Activated CD4-positive, alpha-beta T cell treated with anti-CD3 and anti-CD28 coated beads for 36 hours (primary cell): ENCODE measurements around the gene RNF141. TPM values are rescaled to one million over a fixed set of nuclear protein-coding genes. Genes with fewer than 3 reads are reported as not detected.

ENCODE experiments used
- ATAC-seq: fragments of 200-7000 bp; cut with Tn5 transposase; one replicate; pipeline ENCODE4 v1.10.0; 2021; ENCODE audit warnings: mild to moderate bottlenecking, moderate library complexity
- CTCF ChIA-PET: fragments of 350-600 bp; sonication (Branson Sonifier 250); formaldehyde crosslinking; loops from one replicate; lab custom pipeline; 2021; ENCODE audit warnings: antibody characterized with exemption; lab: Charles Lee
- POLR2A ChIA-PET: fragments of 350-600 bp; sonication (Branson Sonifier 250); formaldehyde crosslinking; loops from one replicate; lab custom pipeline; 2021; ENCODE audit warnings: antibody characterized with exemption, inconsistent platforms; lab: Charles Lee
- DNase-seq: peaks from one replicate; pipeline ENCODE4 v3.0.0-alpha.2; 2020
- H3K27ac Mint-ChIP-seq: one replicate; pipeline ENCODE4 v1.8.0; 2021; ENCODE audit warnings: mixed read lengths
- H3K27me3 Mint-ChIP-seq: one replicate; pipeline ENCODE4 v1.8.0; 2021; ENCODE audit warnings: mixed read lengths
- H3K36me3 Mint-ChIP-seq: one replicate; pipeline ENCODE4 v1.8.0; 2021; ENCODE audit warnings: low read depth, mixed read lengths
- H3K4me1 Mint-ChIP-seq: one replicate; pipeline ENCODE4 v1.8.0; 2021; ENCODE audit warnings: mixed read lengths
- H3K4me3 Mint-ChIP-seq: one replicate; pipeline ENCODE4 v1.8.0; 2021; ENCODE audit warnings: mild to moderate bottlenecking, moderate library complexity, mixed read lengths
- H3K9me3 Mint-ChIP-seq: one replicate; pipeline ENCODE4 v1.8.0; 2021; ENCODE audit warnings: low read depth, mixed read lengths
- intact Hi-C, 2 experiments: fragments of 100-400 bp; cut with DNase I in 1 of 2; cut with micrococcal nuclease in 1 of 2; formaldehyde crosslinking; loops; one replicate each; pipeline versions ENCODE4 v1.14.2 to v1.15.1; 2022 to 2024; cut with DNase I, micrococcal nuclease
- total RNA-seq, 2 experiments: library from RNA; stranded (reverse); gene quantifications; one replicate each; pipeline ENCODE4 v1.2.3, GENCODE V29; 2021

The RNF141 gene
- total RNA-seq, 2 experiments from 2014 or later = 12.5 to 17.8 TPM

DNA sequence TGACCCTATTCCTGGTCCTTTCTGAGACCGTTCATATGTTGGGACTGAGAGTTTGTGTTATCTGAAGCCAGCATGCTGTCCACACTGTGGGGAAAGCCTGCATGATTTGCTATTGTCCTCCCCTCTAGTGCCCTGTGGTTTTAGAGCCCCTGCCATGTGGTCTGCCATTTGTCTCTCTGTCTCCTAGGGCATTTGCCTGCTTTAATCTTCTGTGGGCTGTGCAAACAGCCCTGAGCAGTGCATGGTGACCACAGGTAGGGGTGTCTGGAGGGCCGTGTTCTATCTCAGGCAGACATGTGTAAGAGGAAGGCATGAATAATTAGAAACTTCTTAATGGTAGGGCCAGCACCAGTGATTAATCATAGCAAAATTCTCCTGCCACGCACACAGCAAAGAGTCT lies 62.9 kb downstream of the RNF141 start:
- peaks cover 7% of the 10 kb centered on the region for H3K4me1 Mint-ChIP-seq
- no peak for ATAC-seq
- ChIA-PET CTCF (interaction anchor here (0.6 kb wide), 1 partner anchor 31 kb away, joined by 3 read pairs; no protein-coding TSS in a partner anchor), POLR2A (no interaction called here)
- H3K4me3 Mint-ChIP-seq = no peak overlapping the region
- no peak overlapping the region for H3K27ac Mint-ChIP-seq
- intact Hi-C loops = no loop called here
- no peaks in the 10 kb centered on the region for H3K9me3 Mint-ChIP-seq
- DNase-seq = no peak
- peaks cover 24% of the 10 kb centered on the region for H3K36me3 Mint-ChIP-seq
- no peaks in the 10 kb centered on the region for H3K27me3 Mint-ChIP-seq

DNA sequence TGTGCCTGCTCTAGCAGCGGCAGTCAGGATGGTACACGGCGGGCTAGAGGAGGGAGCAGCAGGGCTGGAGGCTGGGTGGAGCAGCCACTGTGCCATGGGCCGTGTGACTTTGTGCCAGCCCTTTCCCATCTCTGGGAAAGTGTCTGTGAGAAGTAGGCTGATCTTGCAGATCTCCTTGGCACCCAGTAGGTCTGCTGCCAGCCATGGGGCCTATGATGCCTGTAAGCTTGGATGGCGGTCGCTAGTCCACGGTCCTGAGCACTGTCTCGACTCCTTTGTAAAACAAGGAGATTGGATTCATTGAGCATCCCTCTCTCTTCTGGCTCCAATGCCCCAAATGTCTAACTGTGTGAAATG lies 63.3 kb downstream of the RNF141 start:
- Mint-ChIP-seq H3K36me3 (peaks cover 24% of the 10 kb centered on the region), H3K4me3 (no peak overlapping the region), H3K9me3 (no peaks in the 10 kb centered on the region), H3K27ac (no peak overlapping the region), H3K27me3 (no peaks in the 10 kb centered on the region), H3K4me1 (peaks cover 7% of the 10 kb centered on the region)
- DNase-seq (no peak), ATAC-seq (no peak)
- POLR2A ChIA-PET = interaction anchor here (1.1 kb wide), 1 partner anchor 19 kb away, joined by 3 read pairs; no protein-coding TSS in a partner anchor
- intact Hi-C loops = no loop called here
- CTCF ChIA-PET = interaction anchor here (0.5 to 0.6 kb wide), 2 partner anchors 32 to 63 kb away, joined by 3 read pairs; partner anchors contain the start of gene RNF141

DNA sequence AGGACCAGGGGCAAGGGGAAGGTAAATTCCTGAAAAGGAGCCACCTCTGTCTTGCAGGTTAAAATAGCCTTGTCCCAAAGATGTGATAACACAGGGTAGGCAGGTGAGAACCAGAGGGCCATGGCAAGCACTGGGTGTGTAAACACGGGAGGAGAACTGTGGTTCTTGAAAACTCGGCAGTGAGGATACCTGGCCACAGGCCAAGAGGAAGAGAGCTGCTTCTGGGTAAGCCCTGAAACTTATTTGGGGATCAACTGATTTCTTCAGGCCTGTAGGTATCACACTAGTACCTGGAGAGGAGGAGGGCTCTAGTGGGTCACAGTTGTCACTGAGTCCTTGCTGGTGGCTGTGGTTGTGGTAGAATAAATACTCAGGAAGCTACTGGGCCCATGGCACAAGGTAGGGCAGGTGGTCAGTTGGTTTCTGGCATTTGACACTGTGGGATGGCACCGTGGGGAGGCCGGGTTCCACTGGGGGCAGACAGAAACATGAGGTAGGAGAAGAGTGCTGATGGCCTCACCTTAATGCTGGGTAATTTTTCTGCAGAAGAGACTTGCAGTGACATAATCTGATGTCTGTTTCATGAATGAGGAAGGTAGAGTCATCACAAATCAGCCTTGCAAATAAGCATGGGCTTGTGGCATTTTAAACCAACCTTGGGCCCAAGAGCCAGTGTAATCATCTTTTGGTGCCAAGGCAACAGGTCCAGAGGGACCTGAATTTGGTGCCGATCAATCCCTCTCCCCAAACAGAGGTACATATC lies 63.9 kb downstream of the RNF141 start:
- intact Hi-C loops = no loop called here

DNA sequence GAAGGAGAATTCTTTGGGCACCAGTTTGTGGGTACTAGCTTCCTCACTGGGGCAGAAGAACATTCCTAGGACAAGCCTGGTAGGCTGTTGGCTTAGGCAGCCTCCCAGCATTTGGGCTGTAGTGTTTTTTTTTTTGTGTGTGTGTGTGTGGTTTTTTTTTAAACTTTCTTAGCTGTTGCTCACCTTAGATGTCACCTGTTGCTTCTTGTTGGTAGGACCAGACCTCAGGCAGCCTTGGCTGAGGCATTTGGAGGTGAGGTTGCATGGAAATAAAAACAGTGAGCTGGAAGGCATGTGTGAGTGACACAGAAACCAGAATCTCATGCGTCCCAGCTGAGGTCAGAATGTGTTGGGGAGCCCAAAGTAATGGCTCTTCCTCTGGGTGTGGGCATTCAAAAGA lies 64.6 kb downstream of the RNF141 start:
- intact Hi-C loops = no loop called here

More for the DNA sequence above, 63.9 kb downstream of the RNF141 start:
- Mint-ChIP-seq H3K36me3 (peaks cover 22% of the 10 kb centered on the region), H3K27me3 (no peaks in the 10 kb centered on the region), H3K4me1 (peaks cover 7% of the 10 kb centered on the region), H3K9me3 (no peaks in the 10 kb centered on the region), H3K4me3 (no peak overlapping the region), H3K27ac (peak overlapping the region; percentile 43)
- CTCF ChIA-PET = interaction anchor here (0.5 kb wide), 1 partner anchor 64 kb away, joined by 3 read pairs; the partner anchor contains the start of gene RNF141
- POLR2A ChIA-PET = interaction anchor here (1.1 kb wide), 1 partner anchor 18 kb away, joined by 3 read pairs; no protein-coding TSS in a partner anchor
- DNase-seq = no peak
- ATAC-seq = no peak

DNA sequence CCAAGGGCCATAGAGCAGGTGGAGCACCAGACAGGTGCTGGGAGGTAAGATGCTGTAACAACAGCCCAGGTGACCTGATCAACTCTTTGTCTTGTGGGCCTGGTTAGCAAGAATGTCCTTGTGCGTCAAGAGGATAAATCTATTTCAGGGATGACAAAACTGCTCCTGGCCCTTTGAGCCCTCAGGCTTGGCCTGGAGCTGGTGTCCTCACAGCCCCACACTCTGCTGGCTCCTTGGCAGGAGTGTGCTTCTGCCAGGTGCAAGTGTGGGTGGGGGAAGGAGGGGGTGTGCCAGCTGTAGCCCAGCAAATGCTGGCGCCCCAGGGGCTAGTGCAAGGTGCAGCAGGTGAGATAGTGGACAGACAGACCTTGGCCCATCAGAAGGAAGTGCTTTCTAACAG lies 66.4 kb downstream of the RNF141 start:
- ATAC-seq (no peak), DNase-seq (no peak)
- Mint-ChIP-seq H3K36me3 (peaks cover 24% of the 10 kb centered on the region), H3K9me3 (no peaks in the 10 kb centered on the region), H3K27me3 (no peaks in the 10 kb centered on the region), H3K4me3 (no peak overlapping the region), H3K4me1 (peaks cover 7% of the 10 kb centered on the region), H3K27ac (no peak overlapping the region)
- ChIA-PET POLR2A (interaction anchor here (0.5 kb wide), 1 partner anchor 166 kb away, joined by 5 read pairs; no protein-coding TSS in a partner anchor), CTCF (no interaction called here)
- intact Hi-C loops = no loop called here

More for the DNA sequence above, 64.6 kb downstream of the RNF141 start:
- H3K4me1 Mint-ChIP-seq = peaks cover 7% of the 10 kb centered on the region
- CTCF ChIA-PET = interaction anchor here (0.5 to 0.7 kb wide), 3 partner anchors 8 to 362 kb away, joined by 3 to 4 read pairs (median 3); no protein-coding TSS in a partner anchor
- no peaks in the 10 kb centered on the region for H3K9me3 Mint-ChIP-seq
- no peak overlapping the region for H3K4me3 Mint-ChIP-seq
- POLR2A ChIA-PET = interaction anchor here (0.6 to 1.1 kb wide), 2 partner anchors 17 to 178 kb away, joined by 3 to 5 read pairs; no protein-coding TSS in a partner anchor
- H3K27ac Mint-ChIP-seq = no peak overlapping the region
- ATAC-seq = no peak
- no peak for DNase-seq
- H3K27me3 Mint-ChIP-seq = no peaks in the 10 kb centered on the region
- peaks cover 26% of the 10 kb centered on the region for H3K36me3 Mint-ChIP-seq

DNA sequence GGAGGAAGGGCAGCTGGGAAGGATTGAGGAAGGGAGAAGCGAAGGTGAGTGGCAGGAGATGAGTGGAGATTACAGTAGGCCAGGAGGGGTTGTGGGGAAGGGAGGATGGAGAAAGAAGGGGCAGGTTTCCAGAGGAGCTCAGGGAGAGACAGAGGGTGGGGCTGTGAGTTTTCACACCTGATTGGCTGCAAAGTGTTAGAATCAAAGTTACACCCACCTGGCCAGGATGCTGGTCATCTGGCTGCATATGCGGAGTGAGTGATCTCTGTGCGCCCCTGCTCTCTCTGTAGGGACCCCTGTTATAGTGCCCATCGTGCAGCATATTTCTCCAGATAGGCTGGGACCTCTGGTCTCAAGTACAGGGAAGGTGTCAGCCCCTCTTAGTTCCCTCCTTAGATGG lies 67.6 kb downstream of the RNF141 start:
- CTCF ChIA-PET = no interaction called here

DNA sequence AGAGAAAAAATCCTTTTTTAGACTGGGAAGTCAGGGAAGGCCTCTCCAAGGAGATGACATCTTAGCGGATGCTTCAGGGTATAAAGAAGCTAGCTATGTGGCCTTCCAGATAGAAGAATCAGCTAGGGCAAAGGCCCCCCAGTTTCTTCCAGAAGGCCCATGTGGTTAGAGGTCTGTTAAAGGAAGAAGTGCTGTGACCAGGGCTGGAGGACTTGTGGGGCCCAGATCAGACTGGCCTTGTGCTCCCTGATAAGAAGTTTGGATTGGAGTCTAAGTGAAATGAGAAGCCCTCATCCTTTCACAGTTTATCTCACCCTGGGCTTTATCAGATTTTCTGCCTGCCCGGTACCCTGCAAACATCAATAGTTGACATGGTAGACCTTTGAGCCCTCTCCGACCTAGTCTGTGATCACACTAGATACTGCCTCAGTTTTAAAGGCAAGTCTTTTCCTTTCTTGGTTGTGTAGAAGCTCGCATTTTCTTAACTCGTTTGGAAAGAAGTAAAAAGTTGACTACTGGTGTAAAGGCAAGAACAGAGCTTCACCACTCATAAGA lies 78.2 kb downstream of the RNF141 start:
- peaks cover 26% of the 10 kb centered on the region for H3K4me1 Mint-ChIP-seq
- intact Hi-C loops = no loop called here
- H3K9me3 Mint-ChIP-seq = no peaks in the 10 kb centered on the region
- no peaks in the 10 kb centered on the region for H3K27me3 Mint-ChIP-seq
- POLR2A ChIA-PET = no interaction called here
- ATAC-seq (no peak), DNase-seq (no peak)
- no peak overlapping the region for H3K4me3 Mint-ChIP-seq
- CTCF ChIA-PET = interaction anchor here (1.0 kb wide), 1 partner anchor 78 kb away, joined by 4 read pairs; the partner anchor contains the start of gene RNF141
- peaks cover 49% of the 10 kb centered on the region for H3K36me3 Mint-ChIP-seq
- H3K27ac Mint-ChIP-seq = no peak overlapping the region

More for the DNA sequence above, 67.6 kb downstream of the RNF141 start:
- H3K9me3 Mint-ChIP-seq = no peaks in the 10 kb centered on the region
- intact Hi-C loops = no loop called here
- no peaks in the 10 kb centered on the region for H3K27me3 Mint-ChIP-seq
- H3K27ac Mint-ChIP-seq = no peak overlapping the region
- H3K4me3 Mint-ChIP-seq = no peak overlapping the region
- POLR2A ChIA-PET = interaction anchor here (0.6 kb wide), 1 partner anchor 325 kb away, joined by 4 read pairs; no protein-coding TSS in a partner anchor
- H3K4me1 Mint-ChIP-seq = peaks cover 11% of the 10 kb centered on the region
- peaks cover 23% of the 10 kb centered on the region for H3K36me3 Mint-ChIP-seq
- ATAC-seq (no peak), DNase-seq (no peak)

Other genes starting within 250 kb of the RNF141 start
- 1 to 10 TPM; 7.1 to 8.1 TPM for gene SBF2, start 247.0 kb downstream of the RNF141 start, total RNA-seq
- 10 to 100 TPM; 11.7 to 14.4 TPM for gene ADM, start 236.1 kb downstream of the RNF141 start, total RNA-seq
- 10 to 100 TPM; 26.3 to 27.1 TPM for gene AMPD3, start 85.9 kb downstream of the RNF141 start, total RNA-seq
- not detected for gene LYVE1, start 27.5 kb upstream of the RNF141 start, total RNA-seq
- not detected for gene IRAG1, start 152.6 kb upstream of the RNF141 start, total RNA-seq
- gene CTR9, start 210.1 kb upstream of the RNF141 start, total RNA-seq = 10 to 100 TPM; 39.7 to 43.9 TPM